22Rv1 (cell line): ENCODE data around the gene TNNT2.

Source experiments
- H3K27ac ChIP-seq: fragments of 450-650 bp; 2 replicates; pipeline ENCODE4 v1.5.1; 2017
- CTCF ChIP-seq: fragments of 450-650 bp; IDR thresholded peaks from 2 replicates; pipeline ENCODE4 v1.5.1; 2017; ENCODE audit warnings: mild to moderate bottlenecking
- ZFX ChIP-seq: fragments of 450-650 bp; IDR thresholded peaks from 2 replicates; pipeline ENCODE4 v1.6.1; 2017; ENCODE audit warnings: antibody characterized with exemption, borderline replicate concordance

Gene TNNT2

GRCh38 chr1:201365251-201365650 lies 12.2 kb downstream of the TNNT2 start:
- TF ChIP-seq ZFX (no peak), CTCF (no peak)

GRCh38 chr1:201364808-201365105 lies 12.7 kb downstream of the TNNT2 start:
- H3K27ac ChIP-seq: no peak overlapping the region

More at GRCh38 chr1:201365251-201365650, 12.2 kb downstream of the TNNT2 start:
- no peak overlapping the region for H3K27ac ChIP-seq

DNA sequence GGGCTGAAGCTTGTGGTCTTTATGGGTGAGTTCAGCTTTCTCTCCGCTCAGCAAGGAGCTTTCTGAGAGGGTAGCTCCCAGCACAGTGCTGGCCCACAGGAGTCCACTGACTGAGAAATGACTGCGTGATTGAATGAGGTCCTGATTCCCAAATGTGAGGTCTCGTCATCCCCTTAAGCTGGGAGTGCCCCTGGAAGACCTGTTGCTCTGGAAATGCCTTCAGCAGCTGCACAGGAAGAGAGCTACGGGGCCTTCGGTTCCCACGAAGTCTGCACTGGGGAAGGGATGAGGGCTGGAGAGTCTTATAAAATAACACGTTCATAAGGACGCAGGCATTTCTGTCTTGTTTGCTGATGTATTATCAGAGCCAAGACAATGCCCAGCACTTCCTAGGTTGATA lies 14.0 kb downstream of the TNNT2 start:
- no peak for TF ChIP-seq CTCF
- no peak for TF ChIP-seq ZFX
- no peak overlapping the region for H3K27ac ChIP-seq

More at GRCh38 chr1:201364808-201365105, 12.7 kb downstream of the TNNT2 start:
- no peak for TF ChIP-seq ZFX
- no peak for TF ChIP-seq CTCF

DNA sequence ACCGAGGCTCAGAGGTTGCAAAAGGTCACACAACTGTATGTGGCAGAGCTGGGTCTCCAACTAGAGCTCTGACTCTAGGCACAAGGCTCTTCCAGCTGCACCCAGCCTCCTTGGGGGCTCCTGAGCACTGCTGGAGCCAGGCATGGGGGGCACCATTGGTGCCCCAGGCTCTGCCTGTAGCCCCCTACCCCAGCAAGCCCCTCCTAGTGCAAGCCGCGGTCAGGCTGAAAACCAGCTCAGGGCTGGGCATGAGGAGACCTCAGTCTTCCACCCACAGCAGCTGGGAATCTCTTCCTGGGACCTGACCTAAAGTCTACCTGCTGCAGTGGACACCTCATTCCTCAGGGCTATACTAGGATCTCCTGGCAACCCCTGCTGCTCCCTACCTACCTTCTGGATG lies 14.6 kb downstream of the TNNT2 start:
- TF ChIP-seq ZFX: no peak
- TF ChIP-seq CTCF: no peak

DNA sequence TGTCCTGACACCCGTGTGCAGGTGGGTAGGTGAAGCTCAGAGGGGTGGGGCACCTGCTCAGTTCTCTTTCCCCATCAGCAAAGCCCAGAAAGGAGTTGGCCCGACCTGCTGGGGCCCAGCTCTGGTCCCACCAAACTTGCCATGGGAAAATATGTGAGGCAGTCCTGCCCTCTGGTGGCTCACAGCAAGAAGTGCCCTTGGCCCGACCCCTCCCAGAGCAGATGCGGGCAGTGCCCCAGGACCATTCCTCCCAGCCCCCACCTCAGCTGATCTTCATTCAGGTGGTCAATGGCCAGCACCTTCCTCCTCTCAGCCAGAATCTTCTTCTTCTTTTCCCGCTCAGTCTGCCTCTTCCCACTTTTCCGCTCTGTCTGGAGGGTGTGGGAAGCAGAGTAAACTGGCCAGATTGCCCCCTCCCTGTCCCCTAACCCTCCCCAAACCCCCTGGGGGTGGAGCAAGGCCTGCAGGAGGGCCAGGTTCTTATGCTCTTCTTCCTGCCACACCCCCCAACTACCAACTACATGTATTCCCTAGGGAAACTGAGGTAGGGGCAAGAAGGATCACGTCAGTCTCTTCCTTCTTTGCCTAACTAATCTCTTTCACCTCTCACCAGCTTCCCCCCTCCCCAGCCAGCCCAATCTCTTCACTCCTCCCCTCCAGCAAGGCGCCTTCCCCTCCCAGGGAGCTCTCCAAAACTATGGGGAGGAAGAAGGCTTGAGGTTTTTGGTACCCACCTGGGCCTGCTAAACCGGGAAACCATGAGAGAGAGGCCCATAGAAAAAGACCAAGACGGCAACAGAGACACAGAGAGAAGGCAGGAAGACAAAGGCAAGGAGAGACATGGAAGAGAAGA lies 15.6 kb downstream of the TNNT2 start:
- TF ChIP-seq CTCF (peak; percentile 89), ZFX (no peak)
- H3K27ac ChIP-seq: no peak overlapping the region

More for the DNA sequence above, 14.6 kb downstream of the TNNT2 start:
- H3K27ac ChIP-seq: no peak overlapping the region

- TF ChIP-seq CTCF (no peak), ZFX (no peak)
Measured at GRCh38 chr1:201360901-201361651, 16.4 kb downstream of the TNNT2 start.

DNA sequence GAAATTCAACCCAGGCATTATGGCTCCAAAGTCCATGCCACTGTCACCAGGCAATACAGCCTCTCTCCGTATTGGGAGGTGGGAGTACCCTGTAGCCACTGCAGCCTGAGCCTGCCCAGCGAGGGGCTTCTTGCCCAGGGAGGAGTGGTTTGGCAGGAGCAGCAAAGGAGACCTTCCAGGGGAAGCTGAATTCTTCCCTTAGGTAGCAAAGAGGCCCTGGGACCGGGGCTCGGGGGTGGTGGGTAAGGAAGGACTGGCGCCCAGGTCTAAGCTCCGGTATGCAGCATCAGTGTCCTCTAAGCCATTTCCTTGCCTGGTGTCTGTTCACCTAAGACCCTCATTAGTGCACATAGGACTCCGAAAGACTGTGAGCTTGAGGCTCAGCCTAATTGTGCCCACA lies 17.0 kb downstream of the TNNT2 start:
- no peak for TF ChIP-seq ZFX
- TF ChIP-seq CTCF: no peak
- H3K27ac ChIP-seq: no peak overlapping the region

More at GRCh38 chr1:201360901-201361651, 16.4 kb downstream of the TNNT2 start:
- no peak overlapping the region for H3K27ac ChIP-seq
